ENCODE measurements around the gene MTA3. TPM values are rescaled to one million over a fixed set of nuclear protein-coding genes. Genes with fewer than 3 reads are reported as not detected.

Gene MTA3
- total and polyA plus RNA-seq, 2 experiments from 2014 or later, result 52.2 to 52.9 TPM

DNA sequence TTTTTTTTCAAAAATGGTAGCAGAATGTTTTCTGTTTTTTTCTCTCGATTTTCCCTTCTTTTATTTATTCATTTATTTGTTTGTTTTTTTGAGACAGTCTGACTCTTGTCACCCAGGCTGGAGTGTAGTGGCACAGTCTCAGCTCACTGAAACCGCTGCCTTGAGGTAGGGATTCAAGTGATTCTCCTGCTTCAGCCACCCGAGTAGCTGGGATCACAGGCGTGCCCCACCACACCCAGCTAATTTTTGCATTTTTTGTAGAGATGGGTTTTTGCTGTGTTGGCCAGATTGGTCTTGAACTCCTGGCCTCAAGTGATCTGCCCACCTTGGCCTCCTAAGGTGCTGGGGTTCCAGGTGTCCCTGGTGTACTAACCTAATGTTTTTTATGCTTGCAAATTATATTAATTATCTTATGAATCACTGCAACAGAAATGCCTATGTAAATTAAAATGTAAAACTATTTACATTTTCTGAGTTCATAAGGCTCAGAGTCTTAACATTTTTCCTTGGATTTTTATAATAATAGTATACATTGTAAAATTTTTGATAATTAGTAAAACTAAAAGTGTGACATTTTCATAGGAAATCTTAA is 19.2 kb downstream of the MTA3 start:
- Histone ChIP-seq H3K36me3 (no peaks in the 10 kb centered on the region), H3K4me3 (no peak overlapping the region), H3K27me3 (no peaks in the 10 kb centered on the region), H3K4me1 (ENCODE audit: low read depth) (no peaks in the 10 kb centered on the region), H3K27ac (no peak overlapping the region), H3K9me3 (ENCODE audit: low read depth) (no peaks in the 10 kb centered on the region)
- no peak for TF ChIP-seq CTCF (IDR thresholded peaks at IDR 0.05; ENCODE audit: low read depth, low read length)
- DNase-seq (ENCODE audit: low read depth in 1 of 2, low spot score in 1 of 2), result no peak

DNA sequence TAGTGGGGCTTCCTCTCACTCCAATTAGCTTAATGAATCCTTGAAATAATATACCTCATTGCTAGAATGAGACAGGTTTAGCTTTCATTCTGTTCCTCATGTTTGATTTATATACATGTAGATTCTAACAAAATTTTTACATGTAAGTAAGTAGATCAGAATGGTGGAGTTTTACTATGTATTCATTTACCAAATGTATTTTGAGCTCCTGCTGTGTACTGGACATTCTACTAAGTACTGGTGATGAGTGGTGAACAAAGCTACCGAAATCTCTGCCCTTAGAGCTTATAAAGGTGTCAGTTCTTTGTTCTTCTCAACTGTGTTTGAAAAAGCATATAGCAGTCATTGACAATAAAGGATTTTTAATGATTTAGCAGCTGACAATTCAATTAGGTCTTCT is 19.7 kb downstream of the MTA3 start:
- no peak for TF ChIP-seq CTCF (IDR thresholded peaks at IDR 0.05; ENCODE audit: low read depth, low read length)
- H3K4me3 ChIP-seq, result no peak overlapping the region
- no peaks in the 10 kb centered on the region for H3K36me3 ChIP-seq
- no peak overlapping the region for H3K27ac ChIP-seq
- no peaks in the 10 kb centered on the region for H3K4me1 ChIP-seq (ENCODE audit: low read depth)
- H3K27me3 ChIP-seq, result no peaks in the 10 kb centered on the region
- no peak for DNase-seq (ENCODE audit: low read depth in 1 of 2, low spot score in 1 of 2)
- no peaks in the 10 kb centered on the region for H3K9me3 ChIP-seq (ENCODE audit: low read depth)

DNA sequence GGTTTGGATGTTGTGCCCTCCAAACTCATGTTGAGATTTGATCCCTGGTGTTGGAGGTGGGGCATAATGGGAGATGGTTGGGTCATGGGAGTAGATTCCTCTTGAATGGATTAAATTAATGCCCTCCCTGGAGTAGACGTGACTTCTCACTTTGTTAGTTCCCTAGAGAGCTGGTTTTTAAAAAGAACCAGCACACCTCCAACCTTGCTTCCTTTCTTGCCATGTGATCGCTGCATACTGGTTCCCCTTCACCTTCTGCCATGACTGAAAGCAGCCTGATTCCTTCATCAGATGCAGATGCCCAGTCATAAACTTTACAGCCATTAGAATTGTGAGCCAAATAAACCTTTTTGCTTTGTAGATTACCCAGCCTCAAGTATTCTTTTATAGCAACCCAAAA is 21.7 kb downstream of the MTA3 start:
- no peak overlapping the region for H3K4me3 ChIP-seq
- no peaks in the 10 kb centered on the region for H3K27me3 ChIP-seq

DNA sequence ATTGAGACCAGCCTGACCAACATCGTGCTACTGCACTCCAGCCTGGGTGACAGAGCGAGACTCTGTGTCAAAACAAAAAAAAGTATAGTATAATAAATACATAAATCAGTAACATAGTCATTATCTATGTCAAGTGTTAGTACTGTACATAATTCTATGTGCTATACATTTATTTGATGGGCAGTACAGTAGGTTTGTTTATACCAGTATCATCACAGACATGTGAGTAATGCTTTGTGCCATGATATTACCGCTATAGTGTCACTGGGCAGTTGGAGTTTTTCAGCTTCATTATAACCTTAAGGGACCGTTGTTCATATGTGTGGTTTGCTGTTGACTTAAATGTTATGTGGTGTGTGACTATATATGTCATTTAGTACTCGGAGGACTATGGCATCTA is 24.9 kb downstream of the MTA3 start:
- Histone ChIP-seq H3K36me3 (no peaks in the 10 kb centered on the region), H3K27ac (no peak overlapping the region)

More for the DNA sequence above, 21.7 kb downstream of the MTA3 start:
- Histone ChIP-seq H3K9me3 (ENCODE audit: low read depth) (no peaks in the 10 kb centered on the region), H3K4me1 (ENCODE audit: low read depth) (no peaks in the 10 kb centered on the region), H3K27ac (no peak overlapping the region), H3K36me3 (no peaks in the 10 kb centered on the region)
- no peak for DNase-seq (ENCODE audit: low read depth in 1 of 2, low spot score in 1 of 2)
- TF ChIP-seq CTCF (IDR thresholded peaks at IDR 0.05; ENCODE audit: low read depth, low read length), result no peak

DNA sequence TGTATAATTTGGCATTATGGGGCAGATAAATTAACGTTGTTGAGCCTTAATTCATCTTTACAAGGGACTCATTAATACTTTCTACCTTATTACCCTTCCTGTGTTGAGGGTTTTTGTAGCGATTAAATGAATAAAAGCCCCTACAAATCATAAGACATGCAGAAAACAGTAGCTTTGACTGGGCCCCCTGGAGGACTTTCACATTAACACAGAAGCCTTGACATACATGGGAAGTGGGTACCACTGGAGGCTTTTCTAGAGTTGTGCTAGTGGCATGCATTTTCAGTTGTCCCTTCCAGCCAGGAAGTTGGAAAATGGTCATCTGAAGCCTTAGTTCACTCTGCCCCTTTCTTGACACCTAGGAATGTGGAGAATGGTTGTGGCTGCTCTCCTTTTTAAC is 30.2 kb downstream of the MTA3 start:
- DNase-seq (ENCODE audit: low read depth in 1 of 2, low spot score in 1 of 2), result peak in 1 of 2 donors; percentile 14
- Histone ChIP-seq H3K27ac (peak overlapping the region; percentile 40), H3K4me3 (no peak overlapping the region), H3K4me1 (ENCODE audit: low read depth) (peaks cover 2% of the 10 kb centered on the region), H3K36me3 (no peaks in the 10 kb centered on the region), H3K9me3 (ENCODE audit: low read depth) (no peaks in the 10 kb centered on the region), H3K27me3 (no peaks in the 10 kb centered on the region)
- no peak for TF ChIP-seq CTCF (IDR thresholded peaks at IDR 0.05; ENCODE audit: low read depth, low read length)

More for the DNA sequence above, 24.9 kb downstream of the MTA3 start:
- Histone ChIP-seq H3K9me3 (ENCODE audit: low read depth) (no peaks in the 10 kb centered on the region), H3K27me3 (no peaks in the 10 kb centered on the region), H3K4me1 (ENCODE audit: low read depth) (no peaks in the 10 kb centered on the region), H3K4me3 (no peak overlapping the region)
- no peak for DNase-seq (ENCODE audit: low read depth in 1 of 2, low spot score in 1 of 2)
- TF ChIP-seq CTCF (IDR thresholded peaks at IDR 0.05; ENCODE audit: low read depth, low read length), result no peak
